ENCODE results near the gene TAB3. TPM values are rescaled to one million over a fixed set of nuclear protein-coding genes. Genes with fewer than 3 reads are reported as not detected.

Gene TAB3
- total and polyA plus RNA-seq, 2 donors from 2014 or later: 7.9 to 26.9 TPM

DNA sequence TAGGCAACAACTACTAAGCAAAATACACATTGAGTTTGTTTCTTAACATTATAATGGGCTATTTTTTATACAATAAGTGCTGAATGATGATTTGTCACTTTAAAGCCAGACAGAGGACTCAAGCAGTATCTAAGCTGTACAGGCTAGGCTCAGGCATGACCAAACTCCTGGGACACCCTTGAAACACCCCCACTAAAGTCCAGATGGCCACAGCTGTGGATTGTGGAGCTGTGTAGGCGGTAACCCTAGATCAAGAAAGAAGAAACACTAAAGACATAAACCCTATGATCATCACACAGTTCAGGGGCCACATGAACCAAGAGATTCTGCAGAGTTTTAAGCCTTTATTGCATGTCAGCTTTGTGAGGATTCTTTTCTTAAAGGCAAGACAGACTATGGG lies 25.1 kb downstream of the TAB3 start:
- H3K27ac ChIP-seq (ENCODE audit: low read depth in 2 of 2, low read length in 2 of 2): no peak overlapping the region
- H3K36me3 ChIP-seq (ENCODE audit: control insufficient read depth in 2 of 3, insufficient read depth in 3 of 3, low read length in 3 of 3): no peaks in the 10 kb centered on the region
- H3K9ac ChIP-seq (ENCODE audit: low read length in 3 of 3): no peak overlapping the region
- TF ChIP-seq, protein P1, sequence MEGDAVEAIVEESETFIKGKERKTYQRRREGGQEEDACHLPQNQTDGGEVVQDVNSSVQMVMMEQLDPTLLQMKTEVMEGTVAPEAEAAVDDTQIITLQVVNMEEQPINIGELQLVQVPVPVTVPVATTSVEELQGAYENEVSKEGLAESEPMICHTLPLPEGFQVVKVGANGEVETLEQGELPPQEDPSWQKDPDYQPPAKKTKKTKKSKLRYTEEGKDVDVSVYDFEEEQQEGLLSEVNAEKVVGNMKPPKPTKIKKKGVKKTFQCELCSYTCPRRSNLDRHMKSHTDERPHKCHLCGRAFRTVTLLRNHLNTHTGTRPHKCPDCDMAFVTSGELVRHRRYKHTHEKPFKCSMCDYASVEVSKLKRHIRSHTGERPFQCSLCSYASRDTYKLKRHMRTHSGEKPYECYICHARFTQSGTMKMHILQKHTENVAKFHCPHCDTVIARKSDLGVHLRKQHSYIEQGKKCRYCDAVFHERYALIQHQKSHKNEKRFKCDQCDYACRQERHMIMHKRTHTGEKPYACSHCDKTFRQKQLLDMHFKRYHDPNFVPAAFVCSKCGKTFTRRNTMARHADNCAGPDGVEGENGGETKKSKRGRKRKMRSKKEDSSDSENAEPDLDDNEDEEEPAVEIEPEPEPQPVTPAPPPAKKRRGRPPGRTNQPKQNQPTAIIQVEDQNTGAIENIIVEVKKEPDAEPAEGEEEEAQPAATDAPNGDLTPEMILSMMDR (IDR thresholded peaks at IDR 0.05; ENCODE audit: borderline replicate concordance, extremely low read depth, insufficient read depth): no peak
- no peaks in the 10 kb centered on the region for H3K27me3 ChIP-seq (ENCODE audit: control insufficient read depth, insufficient read depth, low read length)
- no peaks in the 10 kb centered on the region for H3K9me3 ChIP-seq (ENCODE audit: control insufficient read depth in 2 of 3, insufficient read depth in 1 of 3, low read length in 3 of 3)
- H3K4me1 ChIP-seq (ENCODE audit: control insufficient read depth in 2 of 3, insufficient read depth in 2 of 3, low read depth in 1 of 3, low read length in 3 of 3): no peaks in the 10 kb centered on the region
- DNase-seq: peak in 4 of 5 donors; percentile 44 to 85 (median 54)
- no peak for FAIRE-seq
- H3K4me3 ChIP-seq (ENCODE audit: low read length in 3 of 3): no peak overlapping the region
- intact Hi-C loops (cut with DNase I): no loop called here

DNA sequence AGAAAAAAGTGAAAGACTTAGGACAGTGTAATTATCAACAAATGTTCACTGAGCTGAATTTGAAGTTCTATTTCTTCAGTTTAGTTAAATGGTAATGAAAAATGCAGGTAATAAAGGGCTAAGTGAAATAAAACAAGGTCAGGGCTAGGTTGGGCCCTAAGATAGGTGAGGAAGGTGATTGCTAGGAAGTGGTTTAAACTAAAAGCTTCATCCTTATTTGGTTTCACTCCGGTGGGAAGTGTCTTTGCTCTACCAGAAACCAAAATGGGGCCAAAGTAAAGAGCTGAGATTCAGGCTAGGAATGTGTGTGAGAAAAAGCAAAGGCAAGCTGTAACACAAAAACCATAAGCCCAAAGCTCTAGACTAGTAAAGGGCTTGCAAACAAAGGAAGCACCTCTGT lies 31.0 kb downstream of the TAB3 start:
- Histone ChIP-seq H3K4me1 (ENCODE audit: control insufficient read depth in 2 of 3, insufficient read depth in 2 of 3, low read depth in 1 of 3, low read length in 3 of 3) (no peaks in the 10 kb centered on the region), H3K9me3 (ENCODE audit: control insufficient read depth in 2 of 3, insufficient read depth in 1 of 3, low read length in 3 of 3) (no peaks in the 10 kb centered on the region), H3K27ac (ENCODE audit: low read depth in 2 of 2, low read length in 2 of 2) (no peak overlapping the region), H3K4me3 (ENCODE audit: low read length in 3 of 3) (no peak overlapping the region), H3K27me3 (ENCODE audit: control insufficient read depth, insufficient read depth, low read length) (no peaks in the 10 kb centered on the region), H3K36me3 (ENCODE audit: control insufficient read depth in 2 of 3, insufficient read depth in 3 of 3, low read length in 3 of 3) (peaks cover 6 to 13% (median 8%) of the 10 kb centered on the region in 3 donors), H3K9ac (ENCODE audit: low read length in 3 of 3) (no peak overlapping the region)
- FAIRE-seq (no peak), DNase-seq (no peak)
- intact Hi-C loops (cut with DNase I): no loop called here
- TF ChIP-seq, protein P1 (IDR thresholded peaks at IDR 0.05; ENCODE audit: borderline replicate concordance, extremely low read depth, insufficient read depth): no peak

DNA sequence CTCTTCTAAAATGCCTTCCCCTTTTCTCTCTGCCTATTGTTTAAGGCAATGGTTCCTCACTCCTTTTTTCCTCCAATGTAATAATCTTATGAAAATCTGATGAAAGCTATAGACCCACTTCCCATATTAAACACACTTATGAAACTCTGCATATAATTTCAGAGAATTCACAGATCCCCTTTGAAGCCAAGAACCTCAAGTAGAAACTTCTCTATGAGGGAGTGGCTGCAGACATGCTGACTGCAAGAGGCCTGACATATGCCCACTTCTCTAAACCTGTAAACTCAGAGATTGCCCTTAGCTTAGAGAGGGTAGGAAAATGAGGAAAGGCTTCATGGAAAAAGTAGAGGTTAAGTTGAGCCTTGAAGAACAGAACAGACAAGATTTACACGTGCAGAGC lies 37.6 kb downstream of the TAB3 start:
- no peaks in the 10 kb centered on the region for H3K27me3 ChIP-seq (ENCODE audit: control insufficient read depth, insufficient read depth, low read length)
- H3K4me1 ChIP-seq (ENCODE audit: control insufficient read depth in 2 of 3, insufficient read depth in 2 of 3, low read depth in 1 of 3, low read length in 3 of 3): no peaks in the 10 kb centered on the region
- no peak overlapping the region for H3K9ac ChIP-seq (ENCODE audit: low read length in 3 of 3)
- peaks cover 5 to 14% (median 6%) of the 10 kb centered on the region in 3 donors for H3K36me3 ChIP-seq (ENCODE audit: control insufficient read depth in 2 of 3, insufficient read depth in 3 of 3, low read length in 3 of 3)
- TF ChIP-seq, protein P1 (IDR thresholded peaks at IDR 0.05; ENCODE audit: borderline replicate concordance, extremely low read depth, insufficient read depth): no peak
- intact Hi-C loops (cut with DNase I): no loop called here
- H3K4me3 ChIP-seq (ENCODE audit: low read length in 3 of 3): no peak overlapping the region
- no peak for DNase-seq
- no peaks in the 10 kb centered on the region for H3K9me3 ChIP-seq (ENCODE audit: control insufficient read depth in 2 of 3, insufficient read depth in 1 of 3, low read length in 3 of 3)
- FAIRE-seq: no peak
- H3K27ac ChIP-seq (ENCODE audit: low read depth in 2 of 2, low read length in 2 of 2): no peak overlapping the region

DNA sequence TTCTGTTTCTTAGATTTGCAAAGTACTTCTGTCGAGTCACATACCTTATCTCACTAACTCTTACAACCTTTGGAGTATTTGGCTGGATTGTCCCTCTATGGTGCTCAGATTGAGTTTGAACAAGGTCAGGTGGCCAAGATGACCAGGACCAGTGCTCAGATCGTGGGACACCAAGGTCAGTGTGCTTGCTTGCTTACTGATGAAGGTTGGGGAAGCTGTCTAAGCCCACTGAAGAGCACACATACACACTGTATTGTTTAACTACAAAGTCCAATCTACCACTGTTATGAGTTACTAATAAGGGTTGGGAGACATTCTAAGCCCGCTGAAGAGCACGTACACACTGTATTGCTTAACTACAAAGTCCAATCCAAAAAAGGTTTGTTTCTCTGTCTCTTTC lies 53.7 kb downstream of the TAB3 start:
- H3K4me1 ChIP-seq (ENCODE audit: control insufficient read depth in 2 of 3, insufficient read depth in 2 of 3, low read depth in 1 of 3, low read length in 3 of 3): no peaks in the 10 kb centered on the region
- FAIRE-seq (no peak), DNase-seq (peak in 1 of 5 donors; percentile 4)
- intact Hi-C loops (cut with DNase I): no loop called here
- H3K9me3 ChIP-seq (ENCODE audit: control insufficient read depth in 2 of 3, insufficient read depth in 1 of 3, low read length in 3 of 3): no peaks in the 10 kb centered on the region
- H3K36me3 ChIP-seq (ENCODE audit: control insufficient read depth in 2 of 3, insufficient read depth in 3 of 3, low read length in 3 of 3): peaks cover 0 to 6% (median 2%) of the 10 kb centered on the region in 3 donors
- H3K27ac ChIP-seq (ENCODE audit: low read depth in 2 of 2, low read length in 2 of 2): no peak overlapping the region
- TF ChIP-seq, protein P1 (IDR thresholded peaks at IDR 0.05; ENCODE audit: borderline replicate concordance, extremely low read depth, insufficient read depth): no peak
- no peak overlapping the region for H3K4me3 ChIP-seq (ENCODE audit: low read length in 3 of 3)
- no peaks in the 10 kb centered on the region for H3K27me3 ChIP-seq (ENCODE audit: control insufficient read depth, insufficient read depth, low read length)
- no peak overlapping the region for H3K9ac ChIP-seq (ENCODE audit: low read length in 3 of 3)

All from kidney (tissue), 14 donors.